ENCODE results near the gene HLA-E.
"Not testable (repeated sequence)": the region's sequence is repeated elsewhere in the genome, so short reads cannot be mapped to it uniquely, and the experiment has no call there.

HLA-E gene

GRCh38 chr6:30481211-30481964 lies 7.9 kb upstream of the HLA-E start:
- no peak for DNase-seq (ENCODE audit: low read depth)

GRCh38 chr6:30481965-30482644 lies 7.2 kb upstream of the HLA-E start:
- not testable (repeated sequence) for DNase-seq (ENCODE audit: low read depth)

- DNase-seq (ENCODE audit: low read depth), result peak; percentile 62
Observed at GRCh38 chr6:30483677-30484279, 5.5 kb upstream of the HLA-E start.

- no peak for DNase-seq (ENCODE audit: low read depth)
Observed at GRCh38 chr6:30485236-30485635, 4.1 kb upstream of the HLA-E start.

- no peak for DNase-seq (ENCODE audit: low read depth)
Observed at GRCh38 chr6:30487926-30488325, 1.4 kb upstream of the HLA-E start.

GRCh38 chr6:30488697-30489080 lies 620 bp upstream of the HLA-E start:
- not testable (repeated sequence) for DNase-seq (ENCODE audit: low read depth)

GRCh38 chr6:30490026-30490876 lies 942 bp downstream of the HLA-E start:
- no peak for DNase-seq (ENCODE audit: low read depth)

- DNase-seq (ENCODE audit: low read depth), result not testable (repeated sequence)
Observed at GRCh38 chr6:30491291-30491953, 2.1 kb downstream of the HLA-E start.

- no peak for DNase-seq (ENCODE audit: low read depth)
Observed at GRCh38 chr6:30491991-30492952, 3.0 kb downstream of the HLA-E start.

- no peak for DNase-seq (ENCODE audit: low read depth)
Observed at GRCh38 chr6:30493643-30494250, 4.4 kb downstream of the HLA-E start.

GRCh38 chr6:30494291-30494861 lies 5.1 kb downstream of the HLA-E start:
- no peak for DNase-seq (ENCODE audit: low read depth)

- not testable (repeated sequence) for DNase-seq (ENCODE audit: low read depth)
Observed at GRCh38 chr6:30495060-30495459, 5.8 kb downstream of the HLA-E start.

- DNase-seq (ENCODE audit: low read depth), result no peak
Observed at GRCh38 chr6:30495993-30496392, 6.7 kb downstream of the HLA-E start.

GRCh38 chr6:30497261-30497599 lies 7.9 kb downstream of the HLA-E start:
- not testable (repeated sequence) for DNase-seq (ENCODE audit: low read depth)

- no peak for DNase-seq (ENCODE audit: low read depth)
Observed at GRCh38 chr6:30497714-30498113, 8.4 kb downstream of the HLA-E start.

GRCh38 chr6:30498705-30499104 lies 9.4 kb downstream of the HLA-E start:
- DNase-seq (ENCODE audit: low read depth), result not testable (repeated sequence)

GRCh38 chr6:30500421-30501355 lies 11.4 kb downstream of the HLA-E start:
- DNase-seq (ENCODE audit: low read depth), result no peak
